Right lobe of liver (tissue), 6 donors: ENCODE results near the gene DACH1. TPM values are rescaled to one million over a fixed set of nuclear protein-coding genes. Genes with fewer than 3 reads are reported as not detected.

Source experiments
- ATAC-seq, 4 donors: fragments of 200-7000 bp; cut with Tn5 transposase; one replicate each; pipeline ENCODE4 v1.9.1; 2020; ENCODE audit warnings: mild to moderate bottlenecking in 4 of 4, moderate library complexity in 4 of 4
- DNase-seq, 3 donors: peaks; one replicate each; pipeline ENCODE4 v3.0.0-alpha.2; 2020
- H3K27ac ChIP-seq, 3 donors: fragments of 200-600 bp; one replicate each; pipeline ENCODE4 v1.8.0; 2022
- H3K27me3 ChIP-seq, 2 donors: fragments of 200-600 bp; one replicate each; pipeline ENCODE4 v1.8.0; 2022
- H3K36me3 ChIP-seq, 4 donors: fragments of 200-600 bp; sonication (generic) in 1 of 4; one replicate each; pipeline versions ENCODE4 v1.5.1 to v1.8.0; 2017 to 2022; ENCODE audit warnings: control low read depth in 1 of 4
- H3K4me1 ChIP-seq, 4 donors: fragments of 200-600 bp; sonication (generic) in 1 of 4; one replicate each; pipeline versions ENCODE4 v1.5.1 to v1.8.0; 2017 to 2022; ENCODE audit warnings: control low read depth in 1 of 4
- H3K4me3 ChIP-seq, 3 donors: fragments of 200-600 bp; one replicate each; pipeline ENCODE4 v1.8.0; 2022
- H3K9me3 ChIP-seq, 4 donors: fragments of 200-600 bp; sonication (generic) in 1 of 4; one replicate each; pipeline versions ENCODE4 v1.5.1 to v1.8.0; 2017 to 2022; ENCODE audit warnings: control low read depth in 1 of 4
- POLR2A ChIP-seq: fragments of 450-650 bp; IDR thresholded peaks from one replicate; pipeline ENCODE4 v1.6.1; 2017; ENCODE audit warnings: antibody characterized with exemption, mild to moderate bottlenecking
- WGBS: methylation state at CpG from one replicate; pipeline ENCODE4 v1.1.6; 2018; ENCODE audit warnings: low coverage, low lambda C conversion rate; ENCODE audit not compliant: insufficient coverage; ENCODE audit errors: missing lambda C conversion rate; 5-methylcytosine and 5-hydroxymethylcytosine counted together
- intact Hi-C, 2 donors: fragments of 100-400 bp; cut with DNase I; formaldehyde crosslinking; loops; one replicate each; pipeline versions ENCODE4 v1.11.2 to v1.14.1; 2022
- total RNA-seq, 6 experiments: library from RNA; depleted of rRNA in 2 of 6; stranded (reverse); fragments of >200 nt in 2 of 6; fragmentation: NEBNext Ultra II Directional in 3 of 6; extraction: Animal tissue kit (Norgen Biotek cat#: 25700) in 3 of 6; gene quantifications; one replicate each; pipeline versions ENCODE4 v1.1.0 to v1.2.4, GENCODE V29; 2016 to 2023
- TF ChIP-seq, protein P1 (sequence below), 4 donors: fragments of 200-600 bp in 3 of 4; fragments of 450-650 bp in 1 of 4; IDR thresholded peaks; one replicate each; pipeline versions ENCODE4 v1.5.1 to v1.8.0; 2016 to 2022; ENCODE audit warnings: antibody characterized with exemption in 4 of 4, mild to moderate bottlenecking in 2 of 4
- donor health status: DM: no; HTN: yes; CAD: no.
- donor health status: DM: no; HTN: no; CAD: no.
- donor health status: DM: no; HTN: no; CAD: no.
- donor health status: DM: no; HTN: yes; CAD: no.
- donor health status: DM: no; HTN: yes; CAD: no.

Gene DACH1
- total RNA-seq, 6 experiments from 2014 or later: 0.80 to 1.5 (median 0.94) TPM

DNA sequence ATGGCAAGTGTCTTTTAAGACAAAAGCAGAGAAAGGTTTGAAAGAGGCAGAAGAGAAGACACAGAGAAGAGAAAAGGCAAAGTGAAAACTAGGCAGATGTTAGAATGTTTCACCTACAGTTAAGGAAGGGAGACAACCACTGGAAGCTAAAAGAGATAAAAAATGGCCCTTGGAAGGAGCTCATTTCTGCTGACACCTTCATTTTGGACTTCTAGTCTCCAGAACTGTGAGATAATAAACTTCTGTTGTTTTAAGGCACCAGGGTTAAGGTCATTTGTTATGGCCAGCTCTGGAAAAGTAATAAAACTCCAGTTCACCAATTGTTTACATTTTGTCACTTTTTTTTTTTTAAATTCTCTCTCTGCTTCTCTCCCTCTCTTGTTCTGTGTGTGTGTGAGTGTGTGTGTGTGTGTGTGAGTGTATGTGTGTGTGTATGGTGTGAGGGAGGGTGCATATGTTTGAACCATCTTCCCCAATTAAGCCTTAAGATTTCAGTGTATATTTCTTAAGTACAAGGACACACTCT is 374.6 kb downstream of the DACH1 start:
- DNase-seq (no peak), ATAC-seq (no peak)
- intact Hi-C loops: no loop called here
- TF ChIP-seq, protein P1, sequence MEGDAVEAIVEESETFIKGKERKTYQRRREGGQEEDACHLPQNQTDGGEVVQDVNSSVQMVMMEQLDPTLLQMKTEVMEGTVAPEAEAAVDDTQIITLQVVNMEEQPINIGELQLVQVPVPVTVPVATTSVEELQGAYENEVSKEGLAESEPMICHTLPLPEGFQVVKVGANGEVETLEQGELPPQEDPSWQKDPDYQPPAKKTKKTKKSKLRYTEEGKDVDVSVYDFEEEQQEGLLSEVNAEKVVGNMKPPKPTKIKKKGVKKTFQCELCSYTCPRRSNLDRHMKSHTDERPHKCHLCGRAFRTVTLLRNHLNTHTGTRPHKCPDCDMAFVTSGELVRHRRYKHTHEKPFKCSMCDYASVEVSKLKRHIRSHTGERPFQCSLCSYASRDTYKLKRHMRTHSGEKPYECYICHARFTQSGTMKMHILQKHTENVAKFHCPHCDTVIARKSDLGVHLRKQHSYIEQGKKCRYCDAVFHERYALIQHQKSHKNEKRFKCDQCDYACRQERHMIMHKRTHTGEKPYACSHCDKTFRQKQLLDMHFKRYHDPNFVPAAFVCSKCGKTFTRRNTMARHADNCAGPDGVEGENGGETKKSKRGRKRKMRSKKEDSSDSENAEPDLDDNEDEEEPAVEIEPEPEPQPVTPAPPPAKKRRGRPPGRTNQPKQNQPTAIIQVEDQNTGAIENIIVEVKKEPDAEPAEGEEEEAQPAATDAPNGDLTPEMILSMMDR (IDR thresholded peaks at IDR 0.05): no peak
- TF ChIP-seq POLR2A: no peak
- no peaks in the 10 kb centered on the region for H3K4me1 ChIP-seq
- H3K27me3 ChIP-seq: no peaks in the 10 kb centered on the region
- no peaks in the 10 kb centered on the region for H3K36me3 ChIP-seq
- H3K4me3 ChIP-seq: no peak overlapping the region
- H3K27ac ChIP-seq: no peak overlapping the region
- no peaks in the 10 kb centered on the region for H3K9me3 ChIP-seq

DNA sequence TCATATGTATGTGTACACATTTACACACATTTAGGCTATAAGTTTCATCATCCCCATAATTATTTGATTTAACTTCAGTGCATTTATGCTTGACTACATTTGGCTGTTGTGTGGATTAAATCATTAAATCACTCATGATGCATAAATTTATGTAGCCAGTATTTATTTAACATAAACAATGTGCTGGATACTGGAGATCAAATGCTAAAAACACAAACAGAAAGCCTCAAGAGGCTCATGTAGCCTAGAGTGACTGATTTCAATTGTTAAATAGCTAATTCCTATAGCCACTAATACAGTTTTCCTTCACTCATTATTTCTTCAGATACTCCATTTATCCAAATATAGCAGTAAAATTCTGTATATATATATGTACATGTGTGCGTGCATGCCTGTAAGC is 376.0 kb downstream of the DACH1 start:
- intact Hi-C loops: no loop called here
- no peak overlapping the region for H3K27ac ChIP-seq
- WGBS: 68% methylated on average over 1 of the region's 1 CpG

DNA sequence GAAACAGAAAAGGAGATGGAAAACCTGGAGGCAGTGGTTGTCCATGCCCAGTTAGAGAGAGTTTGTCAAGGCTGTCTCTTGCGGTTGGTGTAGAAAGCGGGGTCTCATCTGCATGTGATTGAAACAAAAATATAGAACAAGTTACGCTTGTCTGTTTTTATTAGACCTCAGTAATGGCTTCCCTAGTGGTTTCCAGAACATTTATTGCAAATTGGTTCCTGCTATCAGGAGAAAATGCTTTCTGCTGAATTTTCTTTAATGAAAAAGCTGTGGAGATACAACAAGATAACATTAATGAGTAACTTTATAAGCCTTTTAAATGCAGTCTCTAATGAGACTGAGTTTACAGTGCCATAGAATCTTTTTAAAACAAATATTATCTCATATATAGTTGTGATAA is 378.0 kb downstream of the DACH1 start:
- intact Hi-C loops: no loop called here
- Histone ChIP-seq H3K27me3 (no peaks in the 10 kb centered on the region), H3K27ac (no peak overlapping the region), H3K4me3 (no peak overlapping the region), H3K36me3 (no peaks in the 10 kb centered on the region), H3K9me3 (no peaks in the 10 kb centered on the region), H3K4me1 (no peaks in the 10 kb centered on the region)
- TF ChIP-seq, protein P1 (IDR thresholded peaks at IDR 0.05): no peak
- no peak for TF ChIP-seq POLR2A
- WGBS: 86% methylated on average over 3 of the region's 3 CpGs
- ATAC-seq: no peak
- DNase-seq: no peak

More for the DNA sequence above, 376.0 kb downstream of the DACH1 start:
- no peaks in the 10 kb centered on the region for H3K4me1 ChIP-seq
- TF ChIP-seq POLR2A: no peak
- TF ChIP-seq, protein P1 (IDR thresholded peaks at IDR 0.05): no peak
- no peaks in the 10 kb centered on the region for H3K9me3 ChIP-seq
- ATAC-seq (no peak), DNase-seq (no peak)
- H3K4me3 ChIP-seq: no peak overlapping the region
- no peaks in the 10 kb centered on the region for H3K27me3 ChIP-seq
- no peaks in the 10 kb centered on the region for H3K36me3 ChIP-seq

DNA sequence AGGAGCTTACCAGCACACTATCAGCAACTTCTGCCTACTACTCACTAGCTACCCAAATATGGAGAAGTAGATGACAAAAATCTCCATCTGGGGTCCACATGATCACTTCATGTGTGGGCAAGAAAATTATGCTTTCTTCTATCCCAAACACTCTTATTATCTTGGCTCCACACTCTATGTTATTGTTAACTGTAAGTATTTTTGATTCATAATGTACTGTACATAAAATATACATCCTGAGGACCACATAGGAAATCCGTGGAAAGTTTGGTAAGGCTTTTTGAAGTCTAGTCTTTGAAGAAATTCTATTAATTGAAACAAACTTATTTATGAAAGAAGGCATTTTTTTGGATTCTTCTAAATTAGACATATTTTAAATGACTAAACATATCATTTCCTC is 378.8 kb downstream of the DACH1 start:
- DNase-seq (no peak), ATAC-seq (no peak)
- Histone ChIP-seq H3K36me3 (no peaks in the 10 kb centered on the region), H3K4me3 (no peak overlapping the region), H3K4me1 (no peaks in the 10 kb centered on the region), H3K9me3 (no peaks in the 10 kb centered on the region), H3K27me3 (no peaks in the 10 kb centered on the region), H3K27ac (no peak overlapping the region)
- 33% methylated on average over 1 of the region's 1 CpG for WGBS
- intact Hi-C loops: no loop called here
- no peak for TF ChIP-seq POLR2A
- TF ChIP-seq, protein P1 (IDR thresholded peaks at IDR 0.05): no peak

DNA sequence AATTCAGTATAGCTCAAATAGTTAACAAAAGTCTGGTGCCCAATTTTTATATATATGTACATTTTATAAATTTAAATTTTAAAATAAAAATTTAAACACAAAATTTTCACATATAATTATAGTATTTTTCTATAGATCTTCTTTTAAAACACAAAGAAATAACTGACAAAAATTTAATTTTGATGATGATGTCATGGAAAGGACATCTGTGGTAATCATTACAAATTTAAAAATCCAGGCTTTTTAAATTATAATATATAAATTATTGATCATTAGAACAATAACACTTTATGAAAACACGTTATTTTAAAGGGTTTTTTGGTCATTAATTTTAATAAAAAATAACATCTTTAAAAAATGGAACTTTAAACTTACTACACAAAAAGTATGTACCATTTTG is 381.1 kb downstream of the DACH1 start:
- no peaks in the 10 kb centered on the region for H3K4me1 ChIP-seq
- no peaks in the 10 kb centered on the region for H3K36me3 ChIP-seq
- intact Hi-C loops: no loop called here
- no peak overlapping the region for H3K27ac ChIP-seq
- no peaks in the 10 kb centered on the region for H3K27me3 ChIP-seq
- TF ChIP-seq POLR2A: no peak
- TF ChIP-seq, protein P1 (IDR thresholded peaks at IDR 0.05): no peak
- 33% methylated on average over 1 of the region's 1 CpG for WGBS
- no peak overlapping the region for H3K4me3 ChIP-seq
- no peak for DNase-seq
- H3K9me3 ChIP-seq: no peaks in the 10 kb centered on the region
- ATAC-seq: no peak
